Sigmoid colon (tissue), 4 donors: ENCODE data around the gene CLDND2.

Experiments
- CTCF ChIP-seq, 4 experiments: fragments of 450-650 bp in 3 of 4; fragments of 200-600 bp in 1 of 4; IDR thresholded peaks; one replicate each; pipeline ENCODE4 v1.5.1; 2016 to 2019; ENCODE audit warnings: antibody characterized with exemption in 4 of 4, mild to moderate bottlenecking in 3 of 4, moderate library complexity in 2 of 4
- EP300 ChIP-seq, 4 donors: sonication (generic); formaldehyde crosslinking; IDR thresholded peaks; one replicate each; pipeline ENCODE4 v1.6.1; 2017; ENCODE audit warnings: antibody characterized with exemption in 4 of 4
- POLR2A ChIP-seq, 2 donors: fragments of 450-650 bp; IDR thresholded peaks; one replicate each; pipeline ENCODE4 v1.6.1; 2016; ENCODE audit warnings: antibody characterized with exemption in 2 of 2, mild to moderate bottlenecking in 2 of 2, moderate library complexity in 2 of 2
- POLR2AphosphoS5 ChIP-seq, 4 donors: sonication (generic); formaldehyde crosslinking; IDR thresholded peaks; one replicate each; pipeline ENCODE4 v1.6.1; 2017; ENCODE audit warnings: antibody characterized with exemption in 4 of 4

GRCh38 chr19:51354103-51354741 is 14.6 kb downstream of the CLDND2 start:
- TF ChIP-seq EP300 (IDR thresholded peaks at IDR 0.05): no peak
- no peak for TF ChIP-seq CTCF (IDR thresholded peaks at IDR 0.05)
- no peak for TF ChIP-seq POLR2A (IDR thresholded peaks at IDR 0.05)
- no peak for TF ChIP-seq POLR2AphosphoS5 (IDR thresholded peaks at IDR 0.05)
